Glutamatergic neuron (in vitro differentiated cells): Measurements from ENCODE around the gene ALDH6A1. TPM values are rescaled to one million over a fixed set of nuclear protein-coding genes. Genes with fewer than 3 reads are reported as not detected.

Experiments used
- DNase-seq: peaks from one replicate; pipeline ENCODE4 v3.0.0; 2022
- H3K27ac Mint-ChIP-seq: one replicate; pipeline ENCODE4 v1.8.0; 2020; ENCODE audit warnings: mild to moderate bottlenecking, mixed read lengths, inconsistent platforms; ENCODE audit not compliant: unreplicated experiment
- H3K27me3 Mint-ChIP-seq: one replicate; pipeline ENCODE4 v1.8.0; 2020; ENCODE audit warnings: mild to moderate bottlenecking, moderate library complexity, mixed read lengths, inconsistent platforms; ENCODE audit not compliant: unreplicated experiment
- H3K36me3 Mint-ChIP-seq: one replicate; pipeline ENCODE4 v1.8.0; 2020; ENCODE audit warnings: mild to moderate bottlenecking, mixed read lengths, inconsistent platforms; ENCODE audit not compliant: unreplicated experiment
- H3K4me1 Mint-ChIP-seq: one replicate; pipeline ENCODE4 v1.8.0; 2020; ENCODE audit warnings: mild to moderate bottlenecking, low read depth, mixed read lengths, inconsistent platforms; ENCODE audit not compliant: unreplicated experiment
- H3K4me3 Mint-ChIP-seq: one replicate; pipeline ENCODE4 v1.8.0; 2020; ENCODE audit warnings: mild to moderate bottlenecking, mixed read lengths, inconsistent platforms; ENCODE audit not compliant: unreplicated experiment
- H3K9me3 Mint-ChIP-seq: one replicate; pipeline ENCODE4 v1.8.0; 2020; ENCODE audit warnings: mild to moderate bottlenecking, moderate library complexity, mixed read lengths, inconsistent platforms; ENCODE audit not compliant: unreplicated experiment
- total RNA-seq: library from RNA; stranded (reverse); fragmentation: NEBNext Ultra II Directional; extraction: Animal tissue kit (Norgen Biotek cat#: 25700); gene quantifications from one replicate; pipeline ENCODE4 v1.2.1, GENCODE V29; 2021; ENCODE audit not compliant: unreplicated experiment
- TF ChIP-seq, protein P1 (sequence below): fragments of 200-600 bp; sonication (generic); IDR thresholded peaks from one replicate; pipeline ENCODE4 v1.5.0; 2021; ENCODE audit not compliant: partially characterized antibody, unreplicated experiment

The ALDH6A1 gene
- total RNA-seq, 1 donor from 2014 or later = 8.6 TPM

DNA sequence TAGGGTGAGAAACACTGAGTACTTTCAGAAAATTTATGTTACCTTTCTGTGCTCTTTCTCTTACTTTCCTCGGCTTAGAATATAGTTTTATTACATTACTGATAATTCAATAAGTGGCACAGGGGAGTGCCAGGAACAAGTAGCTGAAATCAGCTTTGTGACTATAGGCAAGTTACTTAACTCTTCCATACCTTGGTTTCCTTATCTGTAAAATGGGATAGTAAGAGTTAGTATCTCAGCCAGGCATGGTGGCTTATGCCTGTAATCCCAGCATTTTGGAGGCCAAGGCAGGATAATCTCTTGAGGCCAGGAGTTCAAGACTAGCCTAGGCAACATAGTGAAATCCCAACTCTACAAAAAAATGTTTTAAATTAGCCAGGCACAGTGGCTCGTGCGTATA lies 49.7 kb downstream of the ALDH6A1 start:
- no peak overlapping the region for H3K4me3 Mint-ChIP-seq

DNA sequence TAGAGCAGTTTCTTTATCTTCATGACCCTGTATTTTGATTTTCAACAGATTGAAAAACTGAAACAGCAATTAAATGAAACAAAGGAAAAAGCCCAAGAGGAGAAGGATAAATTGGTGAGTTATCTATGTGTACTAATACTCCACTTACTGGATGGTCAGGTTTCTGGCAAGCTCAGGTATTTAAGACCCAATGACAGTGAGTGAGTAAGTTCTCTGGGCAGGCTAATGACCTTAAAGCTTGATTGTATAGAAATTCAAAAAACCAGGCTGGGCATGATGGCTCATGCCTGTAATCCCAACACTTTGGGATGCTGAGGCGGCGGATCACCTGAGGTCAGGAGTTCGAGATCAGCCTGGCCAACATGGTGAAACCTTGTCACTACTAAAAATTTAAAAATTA lies 55.1 kb downstream of the ALDH6A1 start:
- Mint-ChIP-seq H3K36me3 (no peaks in the 10 kb centered on the region), H3K27ac (no peak overlapping the region), H3K4me3 (no peak overlapping the region), H3K27me3 (no peaks in the 10 kb centered on the region), H3K4me1 (no peaks in the 10 kb centered on the region), H3K9me3 (no peaks in the 10 kb centered on the region)
- DNase-seq = no peak
- TF ChIP-seq, protein P1, sequence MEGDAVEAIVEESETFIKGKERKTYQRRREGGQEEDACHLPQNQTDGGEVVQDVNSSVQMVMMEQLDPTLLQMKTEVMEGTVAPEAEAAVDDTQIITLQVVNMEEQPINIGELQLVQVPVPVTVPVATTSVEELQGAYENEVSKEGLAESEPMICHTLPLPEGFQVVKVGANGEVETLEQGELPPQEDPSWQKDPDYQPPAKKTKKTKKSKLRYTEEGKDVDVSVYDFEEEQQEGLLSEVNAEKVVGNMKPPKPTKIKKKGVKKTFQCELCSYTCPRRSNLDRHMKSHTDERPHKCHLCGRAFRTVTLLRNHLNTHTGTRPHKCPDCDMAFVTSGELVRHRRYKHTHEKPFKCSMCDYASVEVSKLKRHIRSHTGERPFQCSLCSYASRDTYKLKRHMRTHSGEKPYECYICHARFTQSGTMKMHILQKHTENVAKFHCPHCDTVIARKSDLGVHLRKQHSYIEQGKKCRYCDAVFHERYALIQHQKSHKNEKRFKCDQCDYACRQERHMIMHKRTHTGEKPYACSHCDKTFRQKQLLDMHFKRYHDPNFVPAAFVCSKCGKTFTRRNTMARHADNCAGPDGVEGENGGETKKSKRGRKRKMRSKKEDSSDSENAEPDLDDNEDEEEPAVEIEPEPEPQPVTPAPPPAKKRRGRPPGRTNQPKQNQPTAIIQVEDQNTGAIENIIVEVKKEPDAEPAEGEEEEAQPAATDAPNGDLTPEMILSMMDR = no peak

More for the DNA sequence above, 49.7 kb downstream of the ALDH6A1 start:
- Mint-ChIP-seq H3K27me3 (no peaks in the 10 kb centered on the region), H3K4me1 (no peaks in the 10 kb centered on the region), H3K27ac (no peak overlapping the region), H3K9me3 (no peaks in the 10 kb centered on the region), H3K36me3 (no peaks in the 10 kb centered on the region)
- TF ChIP-seq, protein P1 = no peak
- DNase-seq = no peak

DNA sequence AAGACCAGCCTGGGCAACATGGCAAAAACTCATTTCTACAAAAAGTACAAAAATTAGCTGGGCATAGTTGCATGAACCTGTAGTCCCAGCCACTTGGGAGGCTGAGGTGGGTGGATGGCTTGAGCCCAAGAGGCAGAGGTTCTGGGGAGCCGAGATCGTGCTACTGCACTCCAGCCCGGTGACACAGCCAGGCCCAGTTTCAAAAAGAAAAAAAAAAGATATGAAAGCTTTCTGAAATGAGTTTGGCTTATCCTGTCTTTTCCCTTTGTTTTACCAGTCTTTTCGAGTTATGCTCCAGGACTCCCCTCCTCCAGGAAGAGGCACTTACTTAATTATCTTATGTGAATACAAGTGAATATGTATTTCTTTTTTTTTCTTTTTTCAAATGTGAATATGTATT lies 61.9 kb downstream of the ALDH6A1 start:
- peaks cover 2% of the 10 kb centered on the region for H3K9me3 Mint-ChIP-seq
- no peak for DNase-seq
- no peak overlapping the region for H3K27ac Mint-ChIP-seq
- H3K4me3 Mint-ChIP-seq = no peak overlapping the region
- TF ChIP-seq, protein P1 = no peak
- peaks cover 3% of the 10 kb centered on the region for H3K27me3 Mint-ChIP-seq
- no peaks in the 10 kb centered on the region for H3K4me1 Mint-ChIP-seq
- no peaks in the 10 kb centered on the region for H3K36me3 Mint-ChIP-seq

DNA sequence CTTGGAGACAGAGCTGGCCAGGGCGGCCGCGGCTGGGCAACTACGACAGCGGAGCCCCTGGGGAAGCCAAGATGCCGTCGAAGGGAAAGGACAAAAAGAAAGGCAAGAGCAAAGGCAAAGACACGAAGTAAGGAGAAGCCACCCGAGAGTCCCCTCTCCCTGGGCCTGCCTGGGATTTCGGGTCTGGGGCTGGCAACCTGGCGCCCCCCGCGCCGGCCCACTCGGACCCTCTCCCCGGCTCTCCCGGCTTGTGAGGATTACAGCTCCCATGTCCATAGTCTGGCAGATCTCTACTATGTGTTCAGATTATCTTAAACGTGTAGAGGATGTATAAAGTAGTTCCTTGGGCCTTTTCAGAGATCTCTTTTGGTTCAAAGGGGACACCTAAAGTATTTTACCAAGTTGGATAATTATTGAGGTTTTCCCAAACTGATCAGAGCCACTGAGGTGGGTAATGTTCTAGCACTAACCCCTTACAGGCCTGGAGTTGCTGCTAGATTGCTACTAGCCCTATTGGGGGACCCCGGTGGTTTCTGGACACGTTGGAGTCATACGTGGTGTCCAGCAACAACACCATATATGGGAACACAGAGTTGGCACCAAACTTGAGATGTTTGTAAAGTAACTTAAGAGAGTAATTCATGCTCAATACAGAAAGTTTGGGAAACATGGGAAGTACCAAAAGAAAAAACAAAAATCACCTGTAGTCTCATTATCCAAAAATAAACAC lies 64.7 kb downstream of the ALDH6A1 start:
- peaks cover 3% of the 10 kb centered on the region for H3K27me3 Mint-ChIP-seq
- peaks cover 2% of the 10 kb centered on the region for H3K9me3 Mint-ChIP-seq
- H3K27ac Mint-ChIP-seq = no peak overlapping the region
- no peaks in the 10 kb centered on the region for H3K4me1 Mint-ChIP-seq
- H3K4me3 Mint-ChIP-seq = peak overlapping the region; percentile 87
- TF ChIP-seq, protein P1 = no peak
- H3K36me3 Mint-ChIP-seq = no peaks in the 10 kb centered on the region
- DNase-seq = no peak

DNA sequence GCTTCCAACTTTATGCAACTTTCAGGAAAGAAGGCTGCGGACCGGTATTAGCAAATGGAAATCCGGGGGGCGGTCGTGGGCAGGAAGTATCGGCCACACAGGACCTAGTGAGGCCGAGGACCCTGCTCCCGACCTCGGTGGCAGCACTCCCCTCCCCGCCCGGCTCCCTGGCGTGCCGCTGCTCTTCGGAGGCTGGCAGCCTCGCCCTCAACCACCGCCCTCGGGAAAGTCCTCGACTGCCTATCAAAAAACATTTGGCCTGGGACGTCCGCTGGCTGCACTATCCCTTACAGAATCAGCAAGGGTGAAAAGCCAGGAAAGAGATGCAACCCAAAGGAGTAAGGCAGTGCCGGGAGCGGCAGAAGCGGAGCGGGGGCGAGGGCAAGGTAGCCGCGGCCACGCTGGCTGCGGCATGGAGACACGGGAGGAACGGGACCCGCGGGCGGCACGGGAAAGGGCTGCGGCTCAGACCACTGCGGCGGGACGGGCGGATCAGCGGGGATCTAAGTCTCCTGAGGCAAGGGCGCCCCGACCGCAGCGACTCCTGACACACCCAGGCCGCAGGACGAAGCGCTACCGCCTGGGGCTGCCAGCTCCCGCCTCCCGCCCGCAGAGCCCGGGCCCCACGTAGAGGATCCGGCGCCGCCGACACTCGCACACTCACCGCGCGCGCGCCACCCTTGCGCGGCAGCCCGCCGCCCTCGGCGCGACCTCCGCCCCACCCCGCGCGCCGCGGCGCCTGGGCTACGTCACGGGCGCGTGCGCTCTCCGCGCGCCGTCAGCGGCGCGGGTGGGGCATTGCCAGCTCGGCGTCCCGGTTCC lies 65.5 kb downstream of the ALDH6A1 start, which contains the start of the genes BBOF1 and ENTPD5:
BBOF1 (plus strand) TSS at position 764 of the 822 bp plus-strand sequence. CDS start 130 bp downstream, outside the sequence.
ENTPD5 (minus strand) TSS at position 703 of the 822 bp plus-strand sequence. CDS start 31,186 bp downstream, outside the sequence.
- no peak within 1 kb of the TSS for H3K27ac Mint-ChIP-seq
- H3K9me3 Mint-ChIP-seq = peaks cover 2% of the 10 kb centered on the region

More for the DNA sequence above, 65.5 kb downstream of the ALDH6A1 start, which contains the start of the genes BBOF1 and ENTPD5:
- TF ChIP-seq, protein P1 = no peak
- H3K4me3 Mint-ChIP-seq = peak within 1 kb of the TSS; percentile 98
- H3K36me3 Mint-ChIP-seq = no peaks in the 10 kb centered on the region
- peak; percentile 85 for DNase-seq
- H3K4me1 Mint-ChIP-seq = no peaks in the 10 kb centered on the region
- peaks cover 3% of the 10 kb centered on the region for H3K27me3 Mint-ChIP-seq
